ENCODE measurements around the gene STIL. TPM values are rescaled to one million over a fixed set of nuclear protein-coding genes. Genes with fewer than 3 reads are reported as not detected.

Gene STIL
- total and polyA plus RNA-seq, 2 of the 13 experiments (the other 11 are each of a cell fraction or from before 2014, with no cell fraction given) = 13.7 to 18.6 TPM

DNA sequence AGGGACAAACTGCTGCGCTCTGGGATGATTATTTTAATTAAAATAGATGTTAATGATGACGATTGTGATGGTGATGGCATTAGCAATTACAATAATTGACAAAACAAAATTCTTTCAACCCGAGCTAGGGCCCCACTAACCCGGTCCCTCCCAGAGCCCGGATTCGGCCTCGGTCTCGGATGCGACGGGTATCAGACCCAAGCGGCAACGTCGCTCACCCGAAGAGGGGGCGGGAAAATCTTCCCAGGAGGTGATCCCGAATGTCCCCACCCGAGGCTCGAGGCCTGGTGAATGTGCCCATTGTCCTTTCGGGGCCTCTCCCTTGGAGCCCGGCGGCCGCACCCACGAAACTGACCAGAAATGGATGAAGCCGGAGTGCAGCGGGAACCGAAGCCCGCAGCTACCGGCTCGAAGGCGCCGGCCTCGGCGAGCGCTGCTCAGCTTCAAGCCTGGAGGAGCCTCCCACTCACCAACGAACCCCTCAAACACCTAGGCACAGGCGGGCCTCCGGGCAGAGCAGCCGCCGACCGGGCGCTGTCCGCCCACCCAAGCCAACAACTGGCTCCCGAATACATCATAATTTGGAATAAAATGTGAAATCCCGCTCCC, 83.2 kb downstream of the STIL start:
- Histone ChIP-seq H3K4me1 (ENCODE audit: insufficient read depth, low read length) (peaks cover 21% of the 10 kb centered on the region), H3K27ac (ENCODE audit: extremely low read length, insufficient read depth, low read length) (no peak overlapping the region), H2AFZ (ENCODE audit: low read length) (no peak overlapping the region), H3K9me3 (ENCODE audit: low read length) (no peaks in the 10 kb centered on the region), H3K4me2 (ENCODE audit: low read depth, low read length) (no peak overlapping the region), H3K36me3 (replicated peaks in 1 of 2; ENCODE audit: control insufficient read depth in 1 of 2, insufficient read depth in 2 of 2, low read length in 2 of 2) (no peaks in the 10 kb centered on the region), H4K20me1 (ENCODE audit: insufficient read depth, low read length) (no peaks in the 10 kb centered on the region), H3K79me2 (ENCODE audit: insufficient read depth, low read length) (no peaks in the 10 kb centered on the region), H3K27me3 (ENCODE audit: control insufficient read depth in 1 of 2, insufficient read depth in 2 of 2, low read length in 2 of 2) (peaks cover 17 to 96% of the 10 kb centered on the region in 2 experiments), H3K4me3 (replicated peaks in 1 of 3; ENCODE audit: insufficient read depth in 1 of 3, low read depth in 2 of 3, low read length in 3 of 3) (no peak overlapping the region), H3K9ac (ENCODE audit: insufficient read depth, low read depth, low read length) (no peak overlapping the region)
- no peak for TF ChIP-seq EEA1 (CRISPR knock-in tag; IDR thresholded peaks at IDR 0.05; ENCODE audit: borderline replicate concordance)
- no peak for TF ChIP-seq ZNF569 (CRISPR knock-in tag; IDR thresholded peaks at IDR 0.05; ENCODE audit: borderline replicate concordance)
- no peak for TF ChIP-seq SSRP1 (CRISPR knock-in tag; IDR thresholded peaks at IDR 0.05)
- TF ChIP-seq FOXM1 (CRISPR knock-in tag; IDR thresholded peaks at IDR 0.05) = no peak
- TF ChIP-seq THYN1 (CRISPR knock-in tag; IDR thresholded peaks at IDR 0.05; ENCODE audit: borderline replicate concordance, low read depth) = no peak
- no peak for TF ChIP-seq CBX1 (IDR thresholded peaks at IDR 0.05; ENCODE audit: low read depth)
- TF ChIP-seq ZC3H4 (CRISPR knock-in tag; IDR thresholded peaks at IDR 0.05; ENCODE audit: borderline replicate concordance) = no peak
- TF ChIP-seq SRF (IDR thresholded peaks at IDR 0.05; ENCODE audit: low read depth, low read length) = no peak
- TF ChIP-seq PAF1 (CRISPR knock-in tag; IDR thresholded peaks at IDR 0.05) = no peak
- no peak for TF ChIP-seq ZNF296 (CRISPR knock-in tag; conservative IDR thresholded peaks at IDR 0.05)
- no peak for TF ChIP-seq HOXA5 (CRISPR knock-in tag; IDR thresholded peaks at IDR 0.05)
- TF ChIP-seq MAFF (IDR thresholded peaks at IDR 0.05; ENCODE audit: low read depth, low read length) = no peak
- intact Hi-C loops (cut with micrococcal nuclease; ENCODE audit: unreplicated experiment) (no loop called here), in situ Hi-C loops (cut with HindIII; ENCODE audit: extremely low pct_ligation_motif_present, low pct_unique_long_range_greater_than_20kb) (no loop called here)
- no peak for DNase-seq (ENCODE audit: low spot score)
- ChIA-PET CTCF (ENCODE audit: low intra/inter-chr PET ratio, low total read pairs) (no interaction called here), POLR2A (no interaction called here)
- 74% methylated on average over 21 of the region's 44 CpGs for WGBS (ENCODE audit: low lambda C conversion rate)
- FAIRE-seq = no peak
- no peak for ATAC-seq
- BruUV-seq (replicated peaks) = no TSS peak

Data from HepG2 (cell line).